SJSA1 (cell line): ENCODE data around the gene EN2. TPM values are rescaled to one million over a fixed set of nuclear protein-coding genes. Genes with fewer than 3 reads are reported as not detected.

Experiments used
- DNase-seq, 2 experiments: peaks; one replicate each; pipeline ENCODE4 v3.0.0-alpha.2; 2015 to 2020; ENCODE audit warnings: low spot score in 2 of 2, low read depth in 1 of 2
- H3K27ac ChIP-seq: fragments of 250-450 bp; sonication (Bioruptor Pico); 2 replicates; pipeline ENCODE4 v1.5.1; 2020; ENCODE audit warnings: mild to moderate bottlenecking, moderate library complexity
- H3K27me3 ChIP-seq: fragments of 250-450 bp; sonication (Bioruptor Pico); replicated peaks from 2 replicates; pipeline ENCODE4 v1.5.1; 2020; ENCODE audit warnings: mild to moderate bottlenecking, moderate library complexity
- H3K36me3 ChIP-seq: fragments of 250-450 bp; sonication (Bioruptor Pico); 2 replicates; pipeline ENCODE4 v1.5.1; 2020; ENCODE audit warnings: mild to moderate bottlenecking
- H3K4me1 ChIP-seq: fragments of 250-450 bp; sonication (Bioruptor Pico); replicated peaks from 2 replicates; pipeline ENCODE4 v1.6.1; 2021; ENCODE audit warnings: mild to moderate bottlenecking
- H3K4me3 ChIP-seq: fragments of 250-450 bp; sonication (Bioruptor Pico); 2 replicates; pipeline ENCODE4 v1.5.1; 2020; ENCODE audit warnings: mild to moderate bottlenecking
- H3K9me3 ChIP-seq: fragments of 250-450 bp; sonication (Bioruptor Pico); replicated peaks from 2 replicates; pipeline ENCODE4 v1.5.1; 2020; ENCODE audit warnings: mild to moderate bottlenecking
- total RNA-seq: library from RNA; depleted of rRNA; stranded (reverse); fragments of >200 nt; shearing (Covaris generic); gene quantifications from 2 replicates; pipeline ENCODE4 v1.2.3, GENCODE V29; 2014

EN2 gene
- total RNA-seq, 1 experiment from 2014 or later: 0.11 TPM

GRCh38 chr7:155497149-155497901 lies 39.4 kb downstream of the EN2 start:
- Histone ChIP-seq H3K4me1 (no peaks in the 10 kb centered on the region), H3K27ac (no peak overlapping the region), H3K27me3 (peaks cover 84% of the 10 kb centered on the region), H3K36me3 (no peaks in the 10 kb centered on the region), H3K4me3 (no peak overlapping the region), H3K9me3 (no peaks in the 10 kb centered on the region; the same call in 1 of the 2 replicates)
- no peak for DNase-seq

GRCh38 chr7:155505422-155505793 lies 47.5 kb downstream of the EN2 start:
- Histone ChIP-seq H3K4me3 (no peak overlapping the region), H3K27me3 (peaks cover 85% of the 10 kb centered on the region), H3K4me1 (no peaks in the 10 kb centered on the region), H3K36me3 (no peaks in the 10 kb centered on the region), H3K27ac (no peak overlapping the region), H3K9me3 (no peaks in the 10 kb centered on the region; the same call in 1 of the 2 replicates)
- DNase-seq: no peak

- no peaks in the 10 kb centered on the region for H3K36me3 ChIP-seq
- H3K27ac ChIP-seq: no peak overlapping the region
- H3K27me3 ChIP-seq: peaks cover 86% of the 10 kb centered on the region
- no peak overlapping the region for H3K4me3 ChIP-seq
- no peaks in the 10 kb centered on the region for H3K4me1 ChIP-seq
- no peaks in the 10 kb centered on the region for H3K9me3 ChIP-seq
- no peak for DNase-seq
These were observed 49.0 kb downstream of the EN2 start for GRCh38 chr7:155506854-155507337.

GRCh38 chr7:155507576-155507975 lies 49.6 kb downstream of the EN2 start:
- H3K4me1 ChIP-seq: no peaks in the 10 kb centered on the region
- no peak overlapping the region for H3K27ac ChIP-seq
- peaks cover 89% of the 10 kb centered on the region for H3K27me3 ChIP-seq
- no peak for DNase-seq
- no peaks in the 10 kb centered on the region for H3K36me3 ChIP-seq
- no peaks in the 10 kb centered on the region for H3K9me3 ChIP-seq
- no peak overlapping the region for H3K4me3 ChIP-seq

- Histone ChIP-seq H3K27ac (no peak overlapping the region), H3K27me3 (peaks cover 90% of the 10 kb centered on the region), H3K36me3 (no peaks in the 10 kb centered on the region), H3K9me3 (no peaks in the 10 kb centered on the region), H3K4me3 (no peak overlapping the region), H3K4me1 (no peaks in the 10 kb centered on the region)
- DNase-seq: no peak
These were observed 50.7 kb downstream of the EN2 start for GRCh38 chr7:155508376-155509358.

- Histone ChIP-seq H3K36me3 (no peaks in the 10 kb centered on the region), H3K27ac (no peak overlapping the region), H3K4me3 (no peak overlapping the region), H3K9me3 (no peaks in the 10 kb centered on the region), H3K27me3 (peaks cover 92% of the 10 kb centered on the region), H3K4me1 (no peaks in the 10 kb centered on the region)
- no peak for DNase-seq
These were observed 51.4 kb downstream of the EN2 start for GRCh38 chr7:155509359-155509724.

- no peak overlapping the region for H3K4me3 ChIP-seq
These were observed 52.0 kb downstream of the EN2 start for GRCh38 chr7:155509725-155510551.

GRCh38 chr7:155510975-155511701 lies 53.2 kb downstream of the EN2 start:
- no peaks in the 10 kb centered on the region for H3K4me1 ChIP-seq
- H3K27ac ChIP-seq: no peak overlapping the region
- no peaks in the 10 kb centered on the region for H3K9me3 ChIP-seq
- H3K27me3 ChIP-seq: peaks cover 90% of the 10 kb centered on the region
- no peak overlapping the region for H3K4me3 ChIP-seq
- DNase-seq: no peak
- no peaks in the 10 kb centered on the region for H3K36me3 ChIP-seq

More at GRCh38 chr7:155509725-155510551, 52.0 kb downstream of the EN2 start:
- no peak overlapping the region for H3K27ac ChIP-seq
- no peaks in the 10 kb centered on the region for H3K36me3 ChIP-seq
- no peaks in the 10 kb centered on the region for H3K9me3 ChIP-seq
- peaks cover 95% of the 10 kb centered on the region for H3K27me3 ChIP-seq
- no peaks in the 10 kb centered on the region for H3K4me1 ChIP-seq
- no peak for DNase-seq

- H3K9me3 ChIP-seq: no peaks in the 10 kb centered on the region
- no peak overlapping the region for H3K4me3 ChIP-seq
- peaks cover 91% of the 10 kb centered on the region for H3K27me3 ChIP-seq
- DNase-seq: no peak
- H3K4me1 ChIP-seq: no peaks in the 10 kb centered on the region
- H3K36me3 ChIP-seq: no peaks in the 10 kb centered on the region
- no peak overlapping the region for H3K27ac ChIP-seq
These were observed 53.7 kb downstream of the EN2 start for GRCh38 chr7:155511702-155511996.

- Histone ChIP-seq H3K27me3 (peaks cover 88% of the 10 kb centered on the region), H3K4me3 (no peak overlapping the region), H3K27ac (no peak overlapping the region), H3K36me3 (no peaks in the 10 kb centered on the region), H3K9me3 (no peaks in the 10 kb centered on the region), H3K4me1 (no peaks in the 10 kb centered on the region)
- no peak for DNase-seq
These were observed 54.4 kb downstream of the EN2 start for GRCh38 chr7:155512246-155512887.

- H3K27ac ChIP-seq: no peak overlapping the region
- H3K4me3 ChIP-seq: no peak overlapping the region
- no peaks in the 10 kb centered on the region for H3K9me3 ChIP-seq
- no peaks in the 10 kb centered on the region for H3K4me1 ChIP-seq
- H3K36me3 ChIP-seq: no peaks in the 10 kb centered on the region
- no peak for DNase-seq
- H3K27me3 ChIP-seq: peaks cover 87% of the 10 kb centered on the region
These were observed 55.8 kb downstream of the EN2 start for GRCh38 chr7:155513543-155514285.

- H3K27me3 ChIP-seq: peaks cover 85% of the 10 kb centered on the region
These were observed 56.4 kb downstream of the EN2 start for GRCh38 chr7:155514296-155514695.

More at GRCh38 chr7:155514296-155514695, 56.4 kb downstream of the EN2 start:
- Histone ChIP-seq H3K36me3 (no peaks in the 10 kb centered on the region), H3K27ac (no peak overlapping the region), H3K4me3 (no peak overlapping the region), H3K9me3 (no peaks in the 10 kb centered on the region), H3K4me1 (no peaks in the 10 kb centered on the region)
- DNase-seq: no peak
